ENCODE results near the gene OTOA.
A peak's percentile ranks its signal among the peaks of the same experiment; 100 is the strongest.
"Not testable (repeated sequence)": the region's sequence is repeated elsewhere in the genome, so short reads cannot be mapped to it uniquely, and the experiment has no call there.

OTOA gene

DNA sequence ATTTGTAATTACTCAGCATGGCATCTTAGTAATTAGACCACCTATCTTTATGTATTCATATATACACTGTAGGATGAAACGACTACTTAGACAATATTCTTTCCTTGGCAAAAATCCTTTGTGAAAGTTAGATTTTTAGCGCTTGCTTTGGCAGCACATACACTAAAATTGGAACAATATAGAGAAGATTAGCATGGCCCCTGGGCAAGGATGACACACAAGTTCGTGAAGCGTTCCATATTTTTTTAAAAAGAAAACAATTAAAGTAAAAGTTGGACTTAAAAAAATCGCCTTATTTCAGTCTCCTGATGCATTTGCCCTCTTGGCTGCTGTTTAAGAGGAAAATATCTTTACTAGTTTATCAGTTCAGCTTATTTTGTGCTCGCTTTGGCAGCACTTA is 21.9 kb upstream of the OTOA start:
- DNase-seq (ENCODE audit: low spot score) = no peak

DNA sequence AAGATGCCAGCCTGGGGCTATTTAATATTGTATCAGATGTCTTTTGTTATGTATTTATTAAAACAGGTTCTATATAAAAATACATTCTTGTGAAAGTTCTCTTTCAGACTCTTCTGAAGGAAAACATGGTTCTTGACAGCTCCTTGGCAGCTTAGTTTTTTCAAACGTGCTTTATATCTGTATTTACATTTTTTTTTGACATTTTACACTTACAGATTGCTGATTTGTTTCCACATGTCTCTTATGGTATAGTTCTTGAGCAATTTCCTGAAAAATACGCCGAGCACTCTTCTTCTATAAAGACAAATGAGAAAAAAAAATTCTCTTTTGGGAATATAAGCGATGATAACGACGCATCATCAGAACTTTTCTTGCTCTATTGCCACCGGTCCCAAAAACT is 20.9 kb upstream of the OTOA start:
- DNase-seq (ENCODE audit: low spot score) = no peak

DNA sequence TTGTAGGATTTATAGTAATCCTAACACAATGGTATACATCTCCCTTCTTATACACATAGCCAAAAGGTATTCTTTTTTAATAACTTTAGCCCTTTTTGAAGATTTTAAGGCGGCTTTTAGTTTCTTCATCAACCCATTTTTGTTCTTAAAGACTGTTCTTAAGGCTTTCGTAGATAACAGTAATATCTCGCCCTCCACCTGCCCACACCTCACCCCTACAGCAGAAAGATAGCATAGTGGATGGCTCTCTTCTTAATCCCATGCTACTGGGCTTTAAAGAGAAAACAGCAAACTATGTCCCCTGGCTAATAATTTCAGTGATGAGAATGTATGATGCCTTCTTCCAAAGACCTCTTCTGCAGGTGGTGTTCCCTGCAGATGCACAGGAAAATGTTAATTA is 20.0 kb upstream of the OTOA start:
- DNase-seq (ENCODE audit: low spot score) = no peak

DNA sequence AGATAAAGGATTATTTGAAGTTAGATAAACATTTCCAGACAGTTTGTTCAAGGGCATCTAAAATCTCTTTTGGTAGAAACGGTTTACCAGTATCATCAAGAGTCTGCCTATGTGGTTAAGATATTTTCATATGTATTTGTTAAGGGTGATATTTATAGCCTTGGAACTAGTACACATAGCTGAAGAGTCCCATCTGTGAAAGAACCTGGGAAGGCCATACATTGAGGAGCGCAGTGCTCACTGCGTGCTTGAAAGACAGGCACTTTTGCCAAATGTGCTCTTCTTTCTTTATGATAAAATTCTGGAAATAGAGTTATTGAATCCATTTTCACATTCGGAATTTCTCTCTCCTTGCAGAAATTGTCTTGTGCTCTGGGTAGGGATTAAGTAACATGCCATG is 19.1 kb upstream of the OTOA start:
- no peak for DNase-seq (ENCODE audit: low spot score)

DNA sequence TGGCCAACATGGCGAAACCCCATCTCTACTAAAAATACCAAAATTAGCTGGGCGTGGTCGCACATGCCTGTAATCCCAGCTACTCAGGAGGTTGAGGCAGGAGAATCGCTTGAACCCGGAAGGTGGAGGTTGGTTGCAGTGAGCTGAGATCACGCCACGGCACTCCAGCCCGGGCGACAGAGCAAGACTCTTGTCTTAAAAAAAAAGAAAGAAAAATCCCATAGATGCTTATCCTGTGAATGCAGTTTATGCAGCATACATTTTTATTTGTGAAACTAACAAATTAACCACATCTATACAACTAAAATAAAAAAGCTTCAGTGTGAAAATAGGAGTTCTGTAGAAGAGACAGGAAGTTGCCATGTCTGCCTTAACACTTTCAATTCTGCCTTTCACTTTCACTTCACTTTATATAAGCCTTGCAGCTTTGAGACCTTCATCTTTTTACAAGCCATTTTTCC is 18.5 kb upstream of the OTOA start:
- peak; percentile 55 for DNase-seq (ENCODE audit: low spot score)

DNA sequence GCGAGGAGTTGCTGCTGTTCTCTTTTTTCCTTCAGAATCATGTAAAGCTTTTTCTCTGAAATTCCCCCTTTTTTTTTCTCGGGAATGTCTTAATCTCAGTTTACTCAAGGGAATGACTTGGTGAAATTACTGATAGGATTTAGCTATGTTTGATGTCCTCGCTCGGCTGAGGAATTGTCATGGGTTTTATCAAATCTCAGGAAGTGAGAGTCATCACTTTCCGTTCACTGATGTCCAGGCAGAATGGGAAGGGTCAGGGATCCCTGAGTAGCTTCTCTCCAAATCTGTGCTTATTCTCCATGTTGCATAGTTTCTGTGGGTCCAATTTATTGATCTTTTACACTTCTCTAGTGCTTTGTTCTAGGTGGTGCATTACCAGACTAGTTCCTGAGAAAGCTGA is 17.7 kb upstream of the OTOA start:
- no peak for DNase-seq (ENCODE audit: low spot score)

DNA sequence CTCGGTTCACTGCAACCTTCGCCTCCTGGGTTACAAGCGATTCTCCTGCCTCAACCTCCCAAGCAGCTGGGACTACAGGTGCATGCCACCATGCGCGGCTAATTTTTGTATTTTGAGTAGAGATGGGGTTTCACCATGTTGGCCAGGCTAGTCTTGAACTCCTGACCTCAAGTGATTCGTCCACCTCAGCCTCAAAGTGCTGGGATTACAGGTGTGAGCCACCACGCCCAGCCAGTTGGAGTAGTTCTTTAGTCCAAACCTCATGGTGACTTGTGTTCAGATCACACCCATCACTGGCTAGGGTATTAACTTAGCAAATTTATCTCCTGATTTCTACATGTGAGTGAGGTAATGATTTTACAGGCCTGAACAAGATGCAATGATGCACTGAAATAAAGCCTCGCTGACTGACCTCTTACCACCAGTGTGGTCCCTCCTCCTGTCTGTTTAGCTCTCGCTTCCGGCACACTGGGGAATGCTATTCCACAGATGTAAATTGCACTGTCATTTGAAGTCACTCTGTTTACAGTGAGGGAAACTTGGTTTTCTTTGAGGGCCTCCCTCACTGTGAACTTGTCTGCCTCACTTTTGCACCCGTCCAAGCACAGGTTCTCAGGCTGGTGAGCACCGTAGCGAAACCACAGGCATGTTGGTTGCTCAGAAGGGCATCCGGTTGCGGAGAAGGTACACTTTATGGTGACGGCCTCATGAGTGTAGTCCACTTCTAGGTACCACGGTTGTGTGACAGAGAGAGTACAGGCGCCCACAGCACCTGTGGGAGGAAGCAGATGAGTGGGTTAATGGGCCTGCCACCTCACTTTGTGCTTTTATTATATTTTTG is 16.8 kb upstream of the OTOA start:
- DNase-seq (ENCODE audit: low spot score) = peak; percentile 88

DNA sequence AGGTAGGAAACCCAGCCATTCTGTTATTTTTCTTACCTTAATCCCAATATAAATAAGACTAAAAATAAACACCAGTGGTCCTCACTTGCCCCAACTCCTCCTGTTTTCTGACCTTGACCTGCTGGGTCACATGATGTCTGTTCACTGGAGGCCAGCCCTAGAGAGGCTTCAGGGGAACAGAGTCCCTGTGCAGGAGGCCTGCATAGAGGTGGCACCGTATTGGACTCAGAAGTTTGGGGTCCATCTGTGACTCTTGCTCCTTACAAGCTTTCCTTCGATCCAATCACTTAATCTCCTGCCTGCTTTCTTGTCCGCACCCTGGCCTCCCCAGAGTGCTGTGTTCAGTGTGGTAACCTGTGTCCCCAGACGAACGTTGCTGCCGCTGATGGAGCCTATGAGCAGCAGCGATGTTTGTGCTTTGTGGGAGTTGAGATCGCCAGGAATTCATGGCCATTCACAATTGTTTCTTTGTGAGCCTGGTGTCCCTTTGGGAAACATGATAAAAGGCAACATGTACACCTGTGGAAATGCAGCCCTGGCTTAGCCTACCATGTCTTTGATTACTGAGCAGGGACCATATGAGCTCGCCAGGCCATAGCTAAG is 16.1 kb upstream of the OTOA start:
- no peak for DNase-seq (ENCODE audit: low spot score)

DNA sequence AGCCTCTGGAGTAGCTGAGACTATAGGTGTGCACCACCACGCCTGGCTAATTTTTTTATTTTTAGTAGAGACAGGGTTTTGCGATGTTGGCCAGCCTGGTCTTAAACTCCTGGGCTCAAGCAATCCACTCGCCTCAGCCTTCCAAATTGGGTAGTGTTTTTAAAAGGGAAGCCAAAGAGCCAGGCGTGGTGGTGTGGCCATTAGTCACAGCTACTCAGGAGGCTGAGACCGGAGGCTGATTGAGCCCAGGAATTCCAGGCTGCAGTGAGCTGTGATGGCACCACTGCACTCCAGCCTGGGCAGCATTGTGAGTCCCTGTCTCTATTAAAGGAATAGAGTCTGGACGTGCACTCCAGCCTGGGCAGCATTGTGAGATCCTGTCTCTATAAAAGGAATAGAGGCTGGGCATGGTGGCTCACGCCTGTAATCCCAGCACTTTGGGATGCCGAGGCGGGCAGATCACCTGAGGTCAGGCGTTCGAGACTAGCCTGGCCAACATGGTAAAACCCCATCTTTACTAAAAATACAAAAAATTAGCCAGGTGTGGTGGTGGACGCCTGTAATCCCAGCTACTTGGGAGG is 13.9 kb upstream of the OTOA start:
- DNase-seq (ENCODE audit: low spot score) = not testable (repeated sequence)

DNA sequence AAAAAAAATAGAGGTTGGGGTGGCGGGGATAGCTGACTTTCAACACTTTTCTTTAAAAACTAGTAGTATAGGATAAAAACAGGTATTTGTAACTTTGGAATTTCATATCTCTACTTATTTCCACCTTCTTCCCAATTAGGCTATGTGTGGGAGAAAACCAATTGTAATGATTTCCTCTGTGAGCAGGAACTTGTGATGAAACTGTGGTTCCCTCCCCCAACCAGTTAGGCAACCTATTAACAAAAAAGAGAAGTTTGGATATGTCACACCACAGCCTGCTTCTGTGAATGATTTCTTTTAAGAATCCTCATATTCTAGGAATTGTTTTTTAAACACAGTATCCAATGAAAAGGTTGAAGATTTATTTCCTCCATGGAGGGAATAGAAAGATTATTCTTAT is 13.2 kb upstream of the OTOA start:
- no peak for DNase-seq (ENCODE audit: low spot score)

DNA sequence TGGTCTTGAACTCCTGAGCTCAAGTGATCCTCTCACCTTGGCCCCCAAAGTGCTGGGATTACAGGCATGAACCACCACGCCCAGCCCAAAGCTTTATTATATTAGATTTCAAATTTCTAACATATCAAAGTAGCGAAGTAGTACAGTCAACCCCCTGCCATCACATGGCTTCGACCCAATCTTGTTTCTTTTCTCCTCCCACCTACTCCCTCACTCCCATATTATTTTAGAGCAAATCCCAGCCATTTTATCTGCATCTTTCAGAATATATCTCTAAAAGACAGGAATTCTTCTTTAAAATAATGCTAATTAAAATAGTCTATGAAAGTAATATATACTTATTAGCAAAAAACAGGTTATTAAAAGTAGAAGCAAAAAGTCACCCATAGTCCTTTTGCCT is 12.3 kb upstream of the OTOA start:
- DNase-seq (ENCODE audit: low spot score) = no peak

DNA sequence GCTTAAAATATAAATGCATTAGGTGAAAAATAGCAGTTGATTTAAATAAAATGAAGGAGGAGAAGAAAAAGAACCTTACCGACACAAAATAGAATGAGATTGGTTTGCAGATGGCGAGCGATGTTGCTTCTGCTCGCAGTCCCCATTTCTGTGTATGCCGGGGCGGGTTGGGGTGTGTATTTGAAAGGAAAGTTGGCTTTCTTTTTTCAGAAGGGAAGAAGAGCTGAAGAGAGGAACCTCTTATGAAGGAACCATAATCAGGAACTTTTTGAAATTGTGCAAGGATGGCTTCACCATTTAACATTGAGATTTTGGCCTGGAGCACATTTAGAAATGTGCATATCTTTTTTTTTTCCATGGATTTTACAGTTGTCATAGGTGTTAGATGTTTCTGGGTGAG is 11.3 kb upstream of the OTOA start, which contains the start of gene IGSF6:
Gene IGSF6 (minus strand): TSS at position 156 of the 400 bp plus-strand sequence. CDS start 10 bp downstream, at position 146.
- no peak for DNase-seq (ENCODE audit: low spot score)

DNA sequence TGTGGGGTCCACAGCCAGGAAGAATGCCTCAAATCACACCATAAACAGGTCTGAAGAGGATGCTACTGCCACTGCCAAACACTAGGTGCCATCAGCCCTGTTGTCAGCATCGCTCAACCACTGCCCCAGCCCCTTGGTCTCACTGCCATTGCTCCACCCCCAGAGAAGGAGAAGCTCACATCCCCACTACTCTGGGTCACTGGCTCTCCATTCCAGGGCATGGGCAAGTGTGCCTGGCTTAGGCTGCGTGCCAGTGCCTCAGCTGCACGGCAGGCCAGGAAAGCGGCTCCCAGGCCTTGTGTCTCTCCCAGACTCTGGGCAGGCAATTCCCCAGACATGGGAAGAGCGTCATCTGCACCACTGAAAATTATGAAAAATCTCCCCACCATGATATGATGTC is 10.2 kb upstream of the OTOA start:
- DNase-seq (ENCODE audit: low spot score) = no peak

DNA sequence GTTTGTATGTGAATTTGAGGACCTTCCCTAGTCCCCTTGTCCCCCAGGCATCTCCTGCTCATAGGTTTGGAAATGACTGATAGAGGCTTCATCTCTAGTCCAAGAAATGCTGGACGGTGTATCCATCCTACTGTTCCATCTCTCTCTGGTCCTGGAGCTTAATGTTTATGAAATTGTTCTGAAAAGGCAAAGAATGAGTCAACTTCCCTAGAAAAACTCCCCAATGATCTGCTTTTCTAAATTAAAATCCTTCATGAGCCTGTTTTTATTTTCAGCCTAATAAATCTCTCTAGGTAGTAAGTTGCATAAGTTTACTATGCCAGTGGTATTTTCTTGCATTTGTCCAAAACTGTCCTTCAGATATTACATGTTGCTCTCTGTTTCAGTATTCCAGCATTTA is 9.3 kb upstream of the OTOA start:
- DNase-seq (ENCODE audit: low spot score) = no peak

DNA sequence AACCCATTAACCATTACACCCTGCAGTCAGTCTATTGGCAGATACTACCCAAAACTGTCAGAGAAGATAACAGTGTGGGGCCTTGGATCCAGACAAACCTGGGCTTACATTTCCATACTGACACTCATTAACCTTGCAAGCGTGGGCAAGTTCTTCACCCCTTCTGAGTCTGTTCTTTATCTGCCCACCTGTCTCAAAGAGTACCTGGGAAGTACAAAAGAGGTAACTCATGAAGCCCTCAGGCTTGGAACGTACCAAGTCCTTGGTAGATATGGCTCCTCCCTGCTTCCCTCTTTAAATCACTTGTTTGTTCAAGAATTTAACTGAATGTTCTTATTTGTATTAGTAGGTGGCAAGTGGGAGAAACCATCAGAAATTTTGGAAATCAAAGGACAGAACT is 8.9 kb upstream of the OTOA start:
- no peak for DNase-seq (ENCODE audit: low spot score)

DNA sequence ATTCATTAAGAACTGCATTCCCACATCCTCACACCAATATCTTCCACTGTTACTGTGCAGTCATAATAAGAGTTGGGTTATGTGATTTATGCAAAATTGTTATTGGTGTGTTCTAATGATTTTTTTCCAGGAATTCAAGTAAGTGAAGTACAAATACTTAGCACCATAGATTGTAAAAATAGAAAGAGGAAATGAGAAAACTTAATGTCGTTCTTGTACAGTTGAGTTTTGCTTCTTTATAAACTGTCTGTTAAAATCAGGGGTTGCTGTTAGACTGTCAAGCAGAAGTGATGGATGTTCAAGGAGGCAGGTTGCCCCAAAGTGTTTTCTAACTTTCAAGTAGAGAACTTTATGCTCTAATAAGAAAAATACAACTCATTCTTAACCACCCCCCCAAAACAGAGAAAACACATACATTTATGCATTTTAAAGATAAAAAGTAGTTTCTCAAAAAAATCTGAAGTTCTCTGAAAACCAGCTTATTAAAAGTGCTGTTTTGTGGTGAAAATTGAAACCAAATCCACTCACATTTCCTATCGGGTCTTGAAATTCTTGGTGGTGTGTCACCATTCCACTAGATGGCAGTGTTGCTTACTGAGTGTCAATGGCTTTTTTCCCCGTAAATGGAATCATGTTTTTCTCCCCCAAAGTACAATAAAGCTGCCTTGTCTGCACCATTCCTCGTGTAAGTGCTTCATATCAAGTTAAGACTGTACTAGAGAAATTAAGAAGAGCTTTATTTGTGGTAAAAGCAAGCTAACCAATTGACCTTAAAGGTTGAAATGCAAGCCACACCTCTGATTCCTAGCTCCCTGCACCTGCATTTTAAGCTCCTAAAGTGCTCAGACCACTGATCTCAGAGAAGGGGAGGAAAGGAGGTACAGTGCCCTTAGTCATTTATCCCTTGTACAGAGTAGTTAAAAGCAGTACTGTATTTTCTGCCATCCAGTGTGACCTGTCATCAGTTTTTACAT is 6.7 kb upstream of the OTOA start:
- peak; percentile 73 for DNase-seq (ENCODE audit: low spot score)

DNA sequence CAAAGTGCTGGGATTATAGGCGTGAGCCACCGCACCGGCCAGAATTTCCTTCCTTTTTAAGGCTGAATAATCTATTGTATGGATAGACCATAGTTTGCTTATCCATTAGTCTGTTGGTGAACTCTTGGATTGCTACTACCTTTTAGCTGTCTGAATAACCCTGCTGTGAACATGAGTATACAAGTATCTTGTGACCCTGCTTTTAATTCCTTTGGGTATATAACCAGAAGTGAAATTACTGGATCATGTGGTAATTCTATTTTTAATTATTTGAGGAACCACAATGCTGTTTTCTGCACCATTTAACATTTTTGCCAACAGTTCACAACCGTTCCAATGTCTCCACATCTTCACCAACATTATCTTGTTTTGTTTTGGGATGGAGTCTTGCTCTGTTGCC is 4.6 kb upstream of the OTOA start:
- no peak for DNase-seq (ENCODE audit: low spot score)

DNA sequence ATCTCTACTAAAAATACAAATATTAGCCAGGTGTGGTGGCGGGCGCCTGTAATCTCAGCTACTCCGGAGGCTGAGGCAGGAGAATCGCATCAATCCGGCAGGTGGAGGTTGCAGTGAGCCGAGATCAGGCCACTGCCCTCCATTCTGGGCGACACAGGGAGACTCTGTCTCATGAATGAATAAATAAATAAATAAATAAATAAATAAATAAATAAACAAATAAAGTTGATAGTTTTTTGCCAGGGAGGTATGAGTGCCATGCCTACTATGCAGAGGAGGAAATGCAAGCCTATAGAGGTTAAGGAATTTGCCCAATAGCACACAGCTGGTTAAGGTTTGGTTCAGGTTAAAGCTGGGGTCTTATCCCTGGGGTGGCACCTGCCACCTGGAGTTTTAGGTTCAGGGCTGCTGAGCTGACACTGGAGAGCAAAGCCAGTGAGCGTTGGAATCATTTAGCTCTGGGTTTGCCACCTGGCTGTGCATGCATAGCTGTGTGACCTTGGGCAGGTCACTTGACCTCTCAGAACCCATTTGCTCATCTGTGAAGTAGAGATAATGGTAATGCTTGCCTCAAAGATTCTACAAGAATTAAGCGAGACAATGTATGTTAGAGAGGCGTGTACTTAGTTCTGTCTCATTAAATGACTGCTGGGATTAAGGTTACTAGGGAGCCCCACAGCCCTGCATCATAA is 1.2 kb downstream of the OTOA start:
- DNase-seq (ENCODE audit: low spot score) = no peak

DNA sequence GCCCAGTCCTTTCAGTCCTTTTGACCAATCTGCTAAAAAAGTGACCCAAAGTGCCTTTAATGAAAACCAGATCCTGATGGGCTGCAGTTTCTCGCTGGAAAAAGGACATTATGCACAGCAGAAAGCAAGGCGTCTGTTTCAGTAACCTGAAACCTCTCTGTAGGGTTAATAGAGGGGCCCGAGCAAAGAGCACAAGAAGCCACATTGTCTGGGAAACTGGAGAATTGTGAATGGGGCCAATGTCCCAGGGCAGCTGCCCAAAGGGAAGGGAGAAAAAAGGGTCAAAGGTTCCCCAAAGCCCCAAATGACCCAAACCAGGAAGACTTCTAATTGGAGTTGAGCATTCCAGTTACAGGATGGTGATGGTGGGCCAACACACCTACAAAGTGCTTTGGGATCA is 3.0 kb downstream of the OTOA start:
- DNase-seq (ENCODE audit: low spot score) = no peak

DNA sequence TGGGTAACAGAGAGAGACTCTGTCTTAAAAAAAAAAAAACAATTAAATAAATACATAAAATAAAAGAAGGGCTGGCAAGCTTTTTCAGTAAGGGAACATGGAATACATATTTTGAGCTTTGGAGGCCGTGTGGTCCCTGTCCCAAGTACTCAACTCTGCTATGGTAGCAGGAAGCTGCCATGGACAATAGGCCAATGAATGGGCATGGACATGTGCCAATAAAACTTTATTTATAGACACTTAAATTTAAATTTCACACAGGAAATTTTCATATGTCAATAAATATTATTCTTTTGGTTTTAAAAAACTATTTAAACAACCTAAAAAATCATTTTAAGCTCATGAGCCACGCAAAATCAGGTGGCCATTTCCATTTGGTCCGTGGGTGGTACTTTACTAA is 3.8 kb downstream of the OTOA start:
- DNase-seq (ENCODE audit: low spot score) = no peak

DNA sequence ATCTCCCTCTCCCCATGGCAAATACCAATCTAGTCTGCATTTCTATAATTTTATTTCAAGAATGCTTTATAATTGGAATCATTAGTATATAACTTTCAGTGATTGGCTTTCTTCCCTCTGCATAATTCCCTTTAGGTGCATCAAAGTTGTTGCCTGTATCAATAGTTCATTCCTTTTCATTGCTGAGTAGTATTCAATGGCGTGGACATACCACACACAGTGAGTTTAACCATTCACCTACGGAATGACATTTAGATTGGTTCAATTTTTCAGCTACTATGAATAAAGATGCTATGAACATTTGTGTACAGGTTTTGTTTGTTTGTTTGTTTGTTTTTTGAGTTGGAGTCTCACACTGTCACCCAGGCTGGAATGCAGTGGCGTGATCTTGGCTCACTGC is 9.7 kb downstream of the OTOA start:
- DNase-seq (ENCODE audit: low spot score) = no peak

DNA sequence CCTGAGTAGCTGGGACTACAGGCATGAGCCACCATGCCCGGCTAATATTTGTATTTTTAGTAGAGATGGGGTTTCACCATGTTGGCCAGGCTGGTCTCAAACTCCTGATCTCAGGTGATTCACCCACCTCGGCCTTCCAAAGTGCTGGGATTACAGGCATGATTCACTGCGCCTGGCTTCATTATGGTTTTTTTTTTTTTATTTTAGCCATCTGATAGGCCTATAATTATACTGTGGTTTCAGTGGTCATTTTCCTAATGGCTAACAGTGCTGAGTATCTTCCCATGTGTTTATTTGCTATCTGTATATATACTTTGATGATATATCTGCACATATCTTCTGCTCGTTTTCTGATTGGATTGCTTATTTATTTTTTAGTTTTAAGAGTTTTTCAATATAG is 10.7 kb downstream of the OTOA start:
- DNase-seq (ENCODE audit: low spot score) = not testable (repeated sequence)
